ENCODE measurements around the gene TTF2.

DNA sequence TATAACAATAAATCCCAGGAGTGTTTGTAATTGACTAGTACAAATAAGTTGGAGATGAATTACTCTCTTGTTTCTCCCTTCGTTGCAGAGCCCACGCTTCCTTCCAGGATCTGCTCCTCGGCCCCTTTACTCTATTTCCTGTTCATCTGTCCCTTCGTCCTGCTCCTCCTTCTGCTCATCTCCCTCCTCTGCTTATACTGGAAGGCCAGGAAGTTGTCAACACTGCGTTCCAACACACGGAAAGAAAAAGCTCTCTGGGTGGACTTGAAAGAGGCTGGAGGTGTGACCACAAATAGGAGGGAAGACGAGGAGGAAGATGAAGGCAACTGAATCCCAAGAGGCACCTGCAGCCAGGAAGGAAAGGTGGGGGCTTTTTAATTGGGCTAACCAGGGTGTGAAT, 26.4 kb upstream of the TTF2 start:
- TF ChIP-seq RAD21 (IDR thresholded peaks at IDR 0.05; ENCODE audit: low read depth) (no peak), EP300 (IDR thresholded peaks at IDR 0.05; ENCODE audit: borderline replicate concordance) (no peak), NFIC (IDR thresholded peaks at IDR 0.05) (no peak)
- TF ChIP-seq, protein P1, sequence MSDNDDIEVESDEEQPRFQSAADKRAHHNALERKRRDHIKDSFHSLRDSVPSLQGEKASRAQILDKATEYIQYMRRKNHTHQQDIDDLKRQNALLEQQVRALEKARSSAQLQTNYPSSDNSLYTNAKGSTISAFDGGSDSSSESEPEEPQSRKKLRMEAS (IDR thresholded peaks at IDR 0.05), result no peak
